Subcutaneous abdominal adipose tissue (tissue), 5 donors: ENCODE data around the gene SIM1.

Experiments used
- H3K27ac ChIP-seq: one replicate; pipeline ENCODE4 v1.7.0; 2013; ENCODE audit warnings: low read depth, mild to moderate bottlenecking, inconsistent platforms, low read length, moderate library complexity
- H3K27me3 ChIP-seq, 5 donors: one replicate each; pipeline ENCODE4 v1.7.0; 2013; ENCODE audit warnings: low read length in 5 of 5, inconsistent platforms in 1 of 5; ENCODE audit not compliant: control insufficient read depth in 5 of 5, insufficient read depth in 4 of 5
- H3K36me3 ChIP-seq, 5 donors: one replicate each; pipeline ENCODE4 v1.7.0; 2013; ENCODE audit warnings: low read length in 5 of 5; ENCODE audit not compliant: control insufficient read depth in 5 of 5, insufficient read depth in 5 of 5
- H3K4me1 ChIP-seq, 5 donors: one replicate each; pipeline ENCODE4 v1.7.0; 2013; ENCODE audit warnings: low read length in 5 of 5, mild to moderate bottlenecking in 3 of 5, moderate library complexity in 1 of 5; ENCODE audit not compliant: control insufficient read depth in 5 of 5, insufficient read depth in 5 of 5
- H3K4me3 ChIP-seq, 5 donors: one replicate each; pipeline ENCODE4 v1.7.0; 2013; ENCODE audit warnings: low read length in 5 of 5, low read depth in 1 of 5
- H3K9ac ChIP-seq, 5 donors: one replicate each; pipeline ENCODE4 v1.7.0; 2013; ENCODE audit warnings: low read length in 5 of 5, mild to moderate bottlenecking in 4 of 5, moderate library complexity in 3 of 5
- H3K9me3 ChIP-seq, 5 donors: one replicate each; pipeline ENCODE4 v1.7.0; 2013; ENCODE audit warnings: low read length in 5 of 5; ENCODE audit not compliant: control insufficient read depth in 5 of 5
- donor health status: healthy.
- donor health status: healthy.
- donor health status: healthy.
- donor health status: healthy.
- donor health status: healthy.

SIM1 gene

GRCh38 chr6:100464903-100465700 lies at the start of gene SIM1:
Gene SIM1, minus strand, starts transcription at chr6:100464921. Its CDS starts 1,453 bp downstream, at chr6:100463468.
- Histone ChIP-seq H3K27ac (peak within 1 kb of the TSS; percentile 79), H3K27me3 (peaks cover 33 to 82% (median 67%) of the 10 kb centered on the region in 5 donors), H3K4me1 (peaks cover 0 to 48% (median 36%) of the 10 kb centered on the region in 5 donors), H3K9ac (peak within 1 kb of the TSS in 4 of 5 donors; percentile 59 to 87 (median 74)), H3K36me3 (no peaks in the 10 kb centered on the region), H3K4me3 (peak within 1 kb of the TSS; percentile 63 to 89 (median 75)), H3K9me3 (no peaks in the 10 kb centered on the region)

GRCh38 chr6:100512203-100512862 lies 47.6 kb upstream of the SIM1 start:
- H3K4me1 ChIP-seq, result no peaks in the 10 kb centered on the region
- no peaks in the 10 kb centered on the region for H3K27me3 ChIP-seq
- H3K4me3 ChIP-seq, result no peak overlapping the region
- no peak overlapping the region for H3K27ac ChIP-seq
- no peaks in the 10 kb centered on the region for H3K9me3 ChIP-seq
- peaks cover 31 to 44% (median 36%) of the 10 kb centered on the region in 5 donors for H3K36me3 ChIP-seq
- no peak overlapping the region for H3K9ac ChIP-seq

- Histone ChIP-seq H3K36me3 (peaks cover 18 to 30% (median 29%) of the 10 kb centered on the region in 5 donors), H3K9me3 (no peaks in the 10 kb centered on the region), H3K4me3 (no peak overlapping the region), H3K4me1 (peaks cover 0 to 5% (median 0%) of the 10 kb centered on the region in 5 donors), H3K27me3 (no peaks in the 10 kb centered on the region), H3K9ac (no peak overlapping the region), H3K27ac (no peak overlapping the region)
Observed at GRCh38 chr6:100509101-100509500, 44.4 kb upstream of the SIM1 start.

GRCh38 chr6:100506651-100507050 lies 41.9 kb upstream of the SIM1 start:
- H3K9me3 ChIP-seq, result no peaks in the 10 kb centered on the region
- H3K9ac ChIP-seq, result no peak overlapping the region
- H3K27me3 ChIP-seq, result no peaks in the 10 kb centered on the region
- H3K4me1 ChIP-seq, result peaks cover 0 to 5% (median 0%) of the 10 kb centered on the region in 5 donors
- no peak overlapping the region for H3K27ac ChIP-seq
- H3K4me3 ChIP-seq, result no peak overlapping the region
- H3K36me3 ChIP-seq, result peaks cover 7 to 21% (median 15%) of the 10 kb centered on the region in 5 donors

GRCh38 chr6:100504786-100505737 lies 40.3 kb upstream of the SIM1 start:
- Histone ChIP-seq H3K36me3 (peaks cover 4 to 13% (median 11%) of the 10 kb centered on the region in 5 donors), H3K9ac (no peak overlapping the region), H3K4me1 (peaks cover 0 to 5% (median 0%) of the 10 kb centered on the region in 5 donors), H3K9me3 (no peaks in the 10 kb centered on the region), H3K27me3 (no peaks in the 10 kb centered on the region), H3K27ac (no peak overlapping the region), H3K4me3 (no peak overlapping the region)

- Histone ChIP-seq H3K9me3 (no peaks in the 10 kb centered on the region), H3K4me1 (peaks cover 0 to 5% (median 0%) of the 10 kb centered on the region in 5 donors), H3K9ac (no peak overlapping the region), H3K27ac (no peak overlapping the region), H3K27me3 (no peaks in the 10 kb centered on the region), H3K4me3 (no peak overlapping the region), H3K36me3 (peaks cover 0 to 3% (median 0%) of the 10 kb centered on the region in 5 donors)
Observed at GRCh38 chr6:100503043-100503705, 38.5 kb upstream of the SIM1 start.

GRCh38 chr6:100493206-100493888 lies 28.6 kb upstream of the SIM1 start:
- no peak overlapping the region for H3K9ac ChIP-seq
- no peaks in the 10 kb centered on the region for H3K4me1 ChIP-seq
- H3K36me3 ChIP-seq, result no peaks in the 10 kb centered on the region
- no peak overlapping the region for H3K4me3 ChIP-seq
- peaks cover 0 to 6% (median 0%) of the 10 kb centered on the region in 5 donors for H3K27me3 ChIP-seq
- no peaks in the 10 kb centered on the region for H3K9me3 ChIP-seq
- no peak overlapping the region for H3K27ac ChIP-seq

- Histone ChIP-seq H3K4me1 (no peaks in the 10 kb centered on the region), H3K9ac (no peak overlapping the region), H3K36me3 (no peaks in the 10 kb centered on the region), H3K27ac (no peak overlapping the region), H3K9me3 (no peaks in the 10 kb centered on the region), H3K27me3 (peaks cover 0 to 6% (median 0%) of the 10 kb centered on the region in 5 donors), H3K4me3 (no peak overlapping the region)
Observed at GRCh38 chr6:100491952-100492670, 27.4 kb upstream of the SIM1 start.
